ENCODE data around the gene NKTR.
A peak's percentile ranks its signal among the peaks of the same experiment; 100 is the strongest.
"Not testable (repeated sequence)": the region's sequence is repeated elsewhere in the genome, so short reads cannot be mapped to it uniquely, and the experiment has no call there.

The NKTR gene

DNA sequence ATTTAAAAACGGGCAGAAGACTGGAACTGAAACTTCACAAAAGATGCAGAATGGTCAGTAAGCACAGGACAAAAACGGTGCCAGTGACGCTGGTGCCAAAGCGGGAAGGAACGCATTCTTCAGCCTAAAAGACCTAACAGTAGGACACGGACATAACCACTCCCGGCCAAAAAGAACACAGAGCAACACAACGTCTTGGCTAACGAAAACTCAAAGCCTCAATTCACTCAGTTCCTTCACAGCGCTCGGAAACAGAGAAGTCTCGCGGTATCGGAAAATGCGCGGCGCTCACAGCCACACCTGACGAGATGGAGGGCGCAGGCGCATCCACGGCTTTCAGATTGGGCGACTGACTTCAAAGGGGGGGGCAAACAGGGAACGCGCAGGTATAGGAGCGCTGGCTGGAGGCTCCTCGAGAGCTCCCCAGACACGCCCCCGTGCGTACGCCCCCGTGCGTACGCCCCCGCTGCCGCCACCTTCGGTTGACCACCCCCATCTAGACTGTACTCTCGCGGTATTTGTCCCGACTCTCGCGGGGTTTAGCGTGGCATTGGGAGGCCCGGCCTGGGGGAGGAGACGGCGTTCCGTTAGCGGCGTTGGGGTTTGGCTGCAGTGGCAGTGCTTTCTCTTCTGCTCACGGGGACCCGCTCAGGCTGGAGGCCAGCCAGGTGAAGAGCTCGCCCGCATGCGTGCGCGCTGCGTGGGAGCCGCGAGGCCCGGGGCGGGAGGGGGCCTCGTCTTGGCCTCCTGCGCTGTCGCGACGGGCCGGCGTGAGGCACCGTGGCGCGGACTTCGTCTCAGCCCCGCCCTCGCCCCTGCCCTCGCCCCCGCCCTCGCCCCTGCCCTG, at the start of gene NKTR:
NKTR (plus strand) TSS at position 576 of the 847 bp plus-strand sequence. CDS start 321 bp downstream, outside the sequence.
- Histone ChIP-seq H3K27ac (peak within 1 kb of the TSS; percentile 85), H3K27me3 (replicated peaks) (no peaks in the 10 kb centered on the region), H3K4me3 (ENCODE audit: low read depth, low read length) (peak within 1 kb of the TSS; percentile 88), H3K36me3 (replicated peaks) (no peaks in the 10 kb centered on the region)
- TF ChIP-seq, protein P1, sequence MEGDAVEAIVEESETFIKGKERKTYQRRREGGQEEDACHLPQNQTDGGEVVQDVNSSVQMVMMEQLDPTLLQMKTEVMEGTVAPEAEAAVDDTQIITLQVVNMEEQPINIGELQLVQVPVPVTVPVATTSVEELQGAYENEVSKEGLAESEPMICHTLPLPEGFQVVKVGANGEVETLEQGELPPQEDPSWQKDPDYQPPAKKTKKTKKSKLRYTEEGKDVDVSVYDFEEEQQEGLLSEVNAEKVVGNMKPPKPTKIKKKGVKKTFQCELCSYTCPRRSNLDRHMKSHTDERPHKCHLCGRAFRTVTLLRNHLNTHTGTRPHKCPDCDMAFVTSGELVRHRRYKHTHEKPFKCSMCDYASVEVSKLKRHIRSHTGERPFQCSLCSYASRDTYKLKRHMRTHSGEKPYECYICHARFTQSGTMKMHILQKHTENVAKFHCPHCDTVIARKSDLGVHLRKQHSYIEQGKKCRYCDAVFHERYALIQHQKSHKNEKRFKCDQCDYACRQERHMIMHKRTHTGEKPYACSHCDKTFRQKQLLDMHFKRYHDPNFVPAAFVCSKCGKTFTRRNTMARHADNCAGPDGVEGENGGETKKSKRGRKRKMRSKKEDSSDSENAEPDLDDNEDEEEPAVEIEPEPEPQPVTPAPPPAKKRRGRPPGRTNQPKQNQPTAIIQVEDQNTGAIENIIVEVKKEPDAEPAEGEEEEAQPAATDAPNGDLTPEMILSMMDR (IDR thresholded peaks at IDR 0.05; ENCODE audit: low read depth, low read length, missing control alignments): no peak
- in situ Hi-C loops (cut with HindIII; ENCODE audit: low pct_ligation_motif_present, low sequenced_read_pairs): no loop called here
- peak; percentile 98 for DNase-seq

DNA sequence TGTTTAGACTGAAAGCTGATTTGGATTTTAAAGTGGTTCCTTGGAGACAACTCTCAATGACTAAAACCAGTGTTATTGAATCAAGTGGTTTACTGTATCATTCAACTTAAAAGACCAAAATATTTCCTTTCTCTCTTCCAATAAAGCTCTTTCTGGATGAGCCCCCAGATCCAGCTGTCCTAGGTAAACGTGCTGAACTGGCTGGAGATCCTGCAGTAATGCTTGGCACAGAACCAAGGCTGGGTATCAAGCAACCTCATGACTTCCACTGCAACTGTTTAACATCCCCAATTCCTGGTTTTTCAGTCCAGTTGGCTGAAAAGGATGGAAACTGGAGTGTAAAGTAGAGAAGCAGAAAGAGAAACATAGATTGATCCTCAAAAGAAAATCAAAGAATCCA, 47.7 kb upstream of the NKTR start:
- no peaks in the 10 kb centered on the region for H3K27me3 ChIP-seq (replicated peaks)
- TF ChIP-seq, protein P1 (IDR thresholded peaks at IDR 0.05; ENCODE audit: low read depth, low read length, missing control alignments): no peak
- in situ Hi-C loops (cut with HindIII; ENCODE audit: low pct_ligation_motif_present, low sequenced_read_pairs): no loop called here
- no peak for DNase-seq
- peaks cover 40% of the 10 kb centered on the region for H3K36me3 ChIP-seq (replicated peaks)
- no peak overlapping the region for H3K27ac ChIP-seq
- H3K4me3 ChIP-seq (ENCODE audit: low read depth, low read length): no peak overlapping the region

GRCh38 chr3:42556089-42556632, 44.3 kb upstream of the NKTR start:
- in situ Hi-C loops (cut with HindIII; ENCODE audit: low pct_ligation_motif_present, low sequenced_read_pairs): no loop called here
- no peak for DNase-seq
- TF ChIP-seq, protein P1 (IDR thresholded peaks at IDR 0.05; ENCODE audit: low read depth, low read length, missing control alignments): no peak
- Histone ChIP-seq H3K36me3 (replicated peaks) (peaks cover 41% of the 10 kb centered on the region), H3K4me3 (ENCODE audit: low read depth, low read length) (no peak overlapping the region), H3K27me3 (replicated peaks) (no peaks in the 10 kb centered on the region), H3K27ac (no peak overlapping the region)

GRCh38 chr3:42556817-42557216, 43.7 kb upstream of the NKTR start:
- H3K4me3 ChIP-seq (ENCODE audit: low read depth, low read length); H3K27ac ChIP-seq; DNase-seq; H3K27me3 ChIP-seq (replicated peaks); in situ Hi-C loops (cut with HindIII; ENCODE audit: low pct_ligation_motif_present, low sequenced_read_pairs): not testable (repeated sequence)
- peaks cover 41% of the 10 kb centered on the region for H3K36me3 ChIP-seq (replicated peaks)

- peaks cover 43% of the 10 kb centered on the region for H3K36me3 ChIP-seq (replicated peaks)
- H3K27ac ChIP-seq: no peak overlapping the region
- in situ Hi-C loops (cut with HindIII; ENCODE audit: low pct_ligation_motif_present, low sequenced_read_pairs): no loop called here
- no peak for DNase-seq
- TF ChIP-seq, protein P1 (IDR thresholded peaks at IDR 0.05; ENCODE audit: low read depth, low read length, missing control alignments): peak; percentile 22
- H3K27me3 ChIP-seq (replicated peaks): no peaks in the 10 kb centered on the region
- H3K4me3 ChIP-seq (ENCODE audit: low read depth, low read length): no peak overlapping the region
Observed at GRCh38 chr3:42557854-42558253, 42.6 kb upstream of the NKTR start.

DNA sequence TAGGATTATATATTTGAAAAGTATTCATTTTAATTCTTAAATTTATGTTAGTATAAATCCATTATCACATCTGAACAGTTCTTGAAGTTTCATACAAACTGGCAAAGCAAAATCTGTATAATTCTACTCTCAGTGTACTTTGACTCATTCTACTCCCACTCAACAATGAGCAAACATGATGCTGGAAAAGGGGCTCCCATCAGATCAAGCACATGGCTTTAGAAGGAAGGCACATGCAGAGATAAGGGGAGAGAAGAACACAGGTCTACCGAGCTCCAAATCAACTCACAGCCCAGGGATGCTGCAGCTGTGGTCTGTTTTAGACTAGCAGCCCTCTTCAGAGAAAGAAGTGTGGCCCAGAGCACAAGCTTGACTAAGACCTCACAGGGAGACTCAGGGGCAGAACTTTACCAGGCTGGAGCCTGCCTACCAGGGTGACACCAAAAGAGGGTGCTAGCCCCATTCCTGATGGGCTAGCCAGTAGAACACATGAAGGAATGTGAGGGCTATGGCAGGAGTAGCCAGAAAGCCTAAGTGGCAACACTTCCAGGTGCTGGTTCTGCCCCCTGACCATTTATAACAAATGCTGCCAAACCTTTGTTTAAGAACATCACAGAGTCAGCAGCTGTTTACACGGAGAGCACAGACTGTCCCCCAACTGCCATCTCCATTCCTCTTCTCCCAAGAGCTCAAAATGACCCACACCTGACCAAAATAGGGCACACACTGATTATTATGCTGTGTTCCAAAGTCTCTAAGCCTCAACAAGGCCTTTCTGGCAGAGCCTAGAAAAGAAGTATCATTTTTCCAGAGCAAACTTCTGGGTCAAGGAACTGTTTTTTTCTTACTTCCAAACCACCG, 38.2 kb upstream of the NKTR start:
- Histone ChIP-seq H3K27me3 (replicated peaks) (no peaks in the 10 kb centered on the region), H3K27ac (no peak overlapping the region), H3K36me3 (replicated peaks) (peaks cover 34% of the 10 kb centered on the region), H3K4me3 (ENCODE audit: low read depth, low read length) (no peak overlapping the region)
- DNase-seq: no peak
- in situ Hi-C loops (cut with HindIII; ENCODE audit: low pct_ligation_motif_present, low sequenced_read_pairs): no loop called here
- TF ChIP-seq, protein P1 (IDR thresholded peaks at IDR 0.05; ENCODE audit: low read depth, low read length, missing control alignments): no peak
